Coronary artery (tissue), 2 donors: ENCODE results near the gene CCR5AS.
A peak's percentile ranks its signal among the peaks of the same experiment; 100 is the strongest.

Experiments
- DNase-seq: peaks from one replicate; pipeline ENCODE4 v3.0.0-alpha.2; 2017; ENCODE audit warnings: low spot score
- H3K27ac ChIP-seq, 2 donors: fragments of 200-600 bp; sonication (generic); one replicate each; pipeline ENCODE4 v1.5.1; 2016 to 2019
- H3K4me3 ChIP-seq: fragments of 200-600 bp; sonication (generic); 2 replicates; pipeline ENCODE4 v1.5.1; 2016; ENCODE audit warnings: mild to moderate bottlenecking, moderate library complexity
- TF ChIP-seq, protein P1 (sequence below): fragments of 200-600 bp; sonication (generic); IDR thresholded peaks from one replicate; pipeline ENCODE4 v1.5.1; 2019; ENCODE audit warnings: antibody characterized with exemption

The CCR5AS gene

GRCh38 chr3:46449755-46450552 is 43.1 kb upstream of the CCR5AS start:
- Histone ChIP-seq H3K27ac (no peak overlapping the region), H3K4me3 (no peak overlapping the region)
- TF ChIP-seq, protein P1, sequence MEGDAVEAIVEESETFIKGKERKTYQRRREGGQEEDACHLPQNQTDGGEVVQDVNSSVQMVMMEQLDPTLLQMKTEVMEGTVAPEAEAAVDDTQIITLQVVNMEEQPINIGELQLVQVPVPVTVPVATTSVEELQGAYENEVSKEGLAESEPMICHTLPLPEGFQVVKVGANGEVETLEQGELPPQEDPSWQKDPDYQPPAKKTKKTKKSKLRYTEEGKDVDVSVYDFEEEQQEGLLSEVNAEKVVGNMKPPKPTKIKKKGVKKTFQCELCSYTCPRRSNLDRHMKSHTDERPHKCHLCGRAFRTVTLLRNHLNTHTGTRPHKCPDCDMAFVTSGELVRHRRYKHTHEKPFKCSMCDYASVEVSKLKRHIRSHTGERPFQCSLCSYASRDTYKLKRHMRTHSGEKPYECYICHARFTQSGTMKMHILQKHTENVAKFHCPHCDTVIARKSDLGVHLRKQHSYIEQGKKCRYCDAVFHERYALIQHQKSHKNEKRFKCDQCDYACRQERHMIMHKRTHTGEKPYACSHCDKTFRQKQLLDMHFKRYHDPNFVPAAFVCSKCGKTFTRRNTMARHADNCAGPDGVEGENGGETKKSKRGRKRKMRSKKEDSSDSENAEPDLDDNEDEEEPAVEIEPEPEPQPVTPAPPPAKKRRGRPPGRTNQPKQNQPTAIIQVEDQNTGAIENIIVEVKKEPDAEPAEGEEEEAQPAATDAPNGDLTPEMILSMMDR = no peak
- peak; percentile 66 for DNase-seq

- peak; percentile 58 for DNase-seq
- TF ChIP-seq, protein P1 = no peak
These were observed 41.9 kb upstream of the CCR5AS start for GRCh38 chr3:46448721-46449120.

GRCh38 chr3:46447228-46447985 is 40.5 kb upstream of the CCR5AS start:
- TF ChIP-seq, protein P1 = no peak
- peak; percentile 45 for DNase-seq
- Histone ChIP-seq H3K27ac (no peak overlapping the region), H3K4me3 (no peak overlapping the region)

More at GRCh38 chr3:46448721-46449120, 41.9 kb upstream of the CCR5AS start:
- H3K4me3 ChIP-seq = no peak overlapping the region
- no peak overlapping the region for H3K27ac ChIP-seq

DNA sequence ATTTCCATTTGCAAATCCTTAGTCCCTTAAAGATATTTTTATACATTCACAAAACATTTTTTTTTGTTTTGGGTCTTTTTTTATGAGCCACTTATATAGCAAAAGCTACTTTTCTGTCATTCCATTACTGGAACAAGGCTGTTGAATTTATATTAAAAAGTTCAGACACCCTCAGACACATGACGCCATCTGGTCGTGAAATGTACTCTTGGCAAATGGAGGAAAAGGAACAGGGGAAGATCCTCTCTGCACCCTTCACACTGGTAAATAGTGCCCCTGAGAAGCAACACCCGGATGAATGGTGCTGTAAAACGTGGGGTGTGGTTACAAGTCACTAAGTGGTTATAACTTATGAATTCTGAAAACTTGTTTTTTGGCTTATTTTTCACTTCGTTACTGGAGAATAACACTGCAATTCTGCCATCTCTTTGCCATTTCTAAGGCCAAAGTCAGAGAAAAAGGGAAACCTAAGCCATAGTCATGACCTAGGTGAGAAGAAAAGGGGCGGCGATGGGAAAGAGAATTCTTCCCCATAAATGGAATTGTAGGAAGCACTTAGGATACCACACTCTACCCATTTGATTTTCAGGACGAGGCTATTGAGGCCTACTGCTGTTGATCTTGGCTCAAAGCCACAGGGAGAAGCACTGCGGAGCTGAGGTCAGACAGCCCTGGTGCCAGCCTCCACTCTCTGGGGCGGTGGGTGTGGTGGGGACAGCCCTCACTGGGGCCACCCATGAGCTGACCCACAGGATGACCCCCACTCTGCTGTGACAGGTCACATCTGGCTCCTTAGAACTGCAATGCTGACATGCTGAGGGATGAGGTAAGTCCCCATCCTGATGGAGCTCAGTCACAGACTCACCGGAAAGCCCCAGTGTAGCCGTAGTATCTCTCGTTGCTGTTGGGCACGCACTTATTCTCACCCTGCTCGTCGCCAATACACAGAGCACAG is 36.0 kb upstream of the CCR5AS start:
- TF ChIP-seq, protein P1 = no peak
- Histone ChIP-seq H3K27ac (no peak overlapping the region), H3K4me3 (no peak overlapping the region)
- peak; percentile 58 for DNase-seq

DNA sequence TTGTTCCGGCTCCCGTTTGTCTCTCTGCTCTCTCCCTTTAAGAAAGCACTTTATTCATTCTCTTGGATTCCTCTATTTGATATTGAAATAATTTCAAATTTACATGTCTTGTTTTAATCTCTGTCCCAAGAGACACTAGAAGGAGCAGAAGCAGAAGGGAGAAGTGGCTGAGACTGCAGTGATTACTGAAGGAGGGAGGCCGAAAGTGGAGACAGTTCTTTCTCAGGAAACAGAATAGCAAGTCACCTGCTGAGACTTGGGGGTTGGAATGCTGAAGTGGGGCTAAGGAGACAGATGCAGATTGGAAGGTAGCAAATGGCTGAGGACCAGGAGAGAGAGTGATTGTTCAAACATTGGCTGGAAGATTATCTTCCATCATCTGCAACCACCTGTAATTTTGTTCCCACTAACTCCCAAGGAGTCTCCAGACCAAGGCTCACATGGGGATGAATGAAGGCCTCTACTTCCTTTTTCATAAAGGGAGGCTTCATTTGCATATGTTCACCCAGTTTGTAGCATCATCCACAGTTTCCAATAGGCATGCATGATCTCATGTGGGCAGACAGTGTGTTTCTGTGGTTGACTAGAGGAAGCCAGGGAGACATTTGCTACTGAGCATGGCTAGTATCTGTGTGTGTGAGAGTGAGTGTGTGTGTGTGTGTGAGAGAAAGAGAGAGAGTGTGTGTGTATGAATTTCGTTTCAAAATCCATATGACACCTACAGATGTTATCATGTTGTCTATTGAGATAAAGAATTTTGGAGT is 33.8 kb upstream of the CCR5AS start:
- no peak overlapping the region for H3K27ac ChIP-seq
- TF ChIP-seq, protein P1 = no peak

DNA sequence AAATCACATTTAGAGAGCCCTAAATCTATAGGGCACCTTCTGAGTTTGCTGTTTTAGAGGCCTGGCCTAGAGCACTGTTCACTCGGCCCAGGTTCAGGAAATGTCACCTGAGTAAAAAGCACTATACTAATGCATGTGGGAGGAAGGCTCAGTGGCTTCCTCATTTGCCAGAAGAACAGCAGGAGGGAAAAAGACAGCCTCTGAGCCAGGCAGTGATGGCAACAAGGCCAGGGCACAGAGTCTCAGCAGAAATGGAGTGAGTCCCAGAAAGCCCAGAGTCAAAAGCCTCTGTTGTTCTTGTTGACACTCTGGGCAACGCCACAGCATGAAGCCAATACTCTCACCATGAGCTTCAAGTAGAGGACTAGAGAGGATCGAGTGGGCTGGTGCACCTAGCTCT is 32.0 kb upstream of the CCR5AS start:
- TF ChIP-seq, protein P1 = no peak
- Histone ChIP-seq H3K27ac (no peak overlapping the region), H3K4me3 (no peak overlapping the region)
- no peak for DNase-seq

More for the DNA sequence above, 33.8 kb upstream of the CCR5AS start:
- H3K4me3 ChIP-seq = no peak overlapping the region
- peak; percentile 9 for DNase-seq
